ENCODE results near the gene PPCS. TPM values are rescaled to one million over a fixed set of nuclear protein-coding genes. Genes with fewer than 3 reads are reported as not detected.
A peak's percentile ranks its signal among the peaks of the same experiment; 100 is the strongest.
"Not testable (repeated sequence)": the region's sequence is repeated elsewhere in the genome, so short reads cannot be mapped to it uniquely, and the experiment has no call there.

Gene PPCS
- total RNA-seq, 1 experiment from 2014 or later = 101 TPM

- in situ Hi-C loops (cut with HindIII; ENCODE audit: low pct_unique_long_range_greater_than_20kb, low sequenced_read_pairs) = no loop called here
- peak; percentile 57 for DNase-seq (ENCODE audit: low read depth)
Observed at GRCh38 chr1:42439940-42440339, 16.4 kb upstream of the PPCS start.

- in situ Hi-C loops (cut with HindIII; ENCODE audit: low pct_unique_long_range_greater_than_20kb, low sequenced_read_pairs) = no loop called here
- no peak for DNase-seq (ENCODE audit: low read depth)
Observed at GRCh38 chr1:42442662-42443061, 13.7 kb upstream of the PPCS start.

GRCh38 chr1:42449256-42449655 lies 7.1 kb upstream of the PPCS start:
- in situ Hi-C loops (cut with HindIII; ENCODE audit: low pct_unique_long_range_greater_than_20kb, low sequenced_read_pairs) = no loop called here

DNA sequence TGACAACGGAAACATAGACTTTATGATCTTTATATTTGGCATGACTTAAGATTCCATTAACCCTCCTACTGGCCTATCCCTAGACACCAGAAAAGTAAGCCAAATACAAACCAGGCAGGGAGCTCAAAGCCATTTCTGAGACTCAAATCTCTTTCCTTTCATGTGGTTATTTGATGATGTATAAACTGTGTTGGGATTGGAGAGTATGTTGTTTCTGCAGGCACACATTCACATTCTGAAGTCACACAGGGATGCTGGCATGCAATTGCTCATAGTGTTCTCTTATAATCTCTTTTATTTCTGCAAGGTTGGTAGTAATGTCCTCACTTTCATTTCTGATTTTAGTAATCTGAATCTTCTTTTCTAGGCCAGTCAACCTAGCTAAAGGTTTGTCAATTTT lies 6.3 kb upstream of the PPCS start:
- in situ Hi-C loops (cut with HindIII; ENCODE audit: low pct_unique_long_range_greater_than_20kb, low sequenced_read_pairs) = no loop called here
- no peak for DNase-seq (ENCODE audit: low read depth)

More at GRCh38 chr1:42449256-42449655, 7.1 kb upstream of the PPCS start:
- no peak for DNase-seq (ENCODE audit: low read depth)

GRCh38 chr1:42453386-42453785 lies 3.0 kb upstream of the PPCS start:
- no peak for DNase-seq (ENCODE audit: low read depth)
- in situ Hi-C loops (cut with HindIII; ENCODE audit: low pct_unique_long_range_greater_than_20kb, low sequenced_read_pairs) = no loop called here

- peak; percentile 49 for DNase-seq (ENCODE audit: low read depth)
- in situ Hi-C loops (cut with HindIII; ENCODE audit: low pct_unique_long_range_greater_than_20kb, low sequenced_read_pairs) = no loop called here
Observed at GRCh38 chr1:42454403-42454802, 1.9 kb upstream of the PPCS start.

- DNase-seq (ENCODE audit: low read depth) = no peak
- in situ Hi-C loops (cut with HindIII; ENCODE audit: low pct_unique_long_range_greater_than_20kb, low sequenced_read_pairs) = no loop called here
Observed at GRCh38 chr1:42456754-42457089, 379 bp downstream of the PPCS start.

GRCh38 chr1:42461196-42461595 lies 4.9 kb downstream of the PPCS start:
- in situ Hi-C loops (cut with HindIII; ENCODE audit: low pct_unique_long_range_greater_than_20kb, low sequenced_read_pairs) = no loop called here

GRCh38 chr1:42462828-42463763 lies 6.8 kb downstream of the PPCS start, which contains the start of gene CCDC30:
TSS of gene CCDC30 (plus strand) at chr1:42463286. CDS start at chr1:42480552, 17,266 bp downstream.
- in situ Hi-C loops (cut with HindIII; ENCODE audit: low pct_unique_long_range_greater_than_20kb, low sequenced_read_pairs) = no loop called here
- DNase-seq (ENCODE audit: low read depth) = peak; percentile 96

More at GRCh38 chr1:42461196-42461595, 4.9 kb downstream of the PPCS start:
- no peak for DNase-seq (ENCODE audit: low read depth)

GRCh38 chr1:42463921-42464320 lies 7.6 kb downstream of the PPCS start:
- DNase-seq (ENCODE audit: low read depth) = no peak
- in situ Hi-C loops (cut with HindIII; ENCODE audit: low pct_unique_long_range_greater_than_20kb, low sequenced_read_pairs) = no loop called here

GRCh38 chr1:42466030-42466429 lies 9.7 kb downstream of the PPCS start:
- DNase-seq (ENCODE audit: low read depth) = no peak
- in situ Hi-C loops (cut with HindIII; ENCODE audit: low pct_unique_long_range_greater_than_20kb, low sequenced_read_pairs) = no loop called here

DNA sequence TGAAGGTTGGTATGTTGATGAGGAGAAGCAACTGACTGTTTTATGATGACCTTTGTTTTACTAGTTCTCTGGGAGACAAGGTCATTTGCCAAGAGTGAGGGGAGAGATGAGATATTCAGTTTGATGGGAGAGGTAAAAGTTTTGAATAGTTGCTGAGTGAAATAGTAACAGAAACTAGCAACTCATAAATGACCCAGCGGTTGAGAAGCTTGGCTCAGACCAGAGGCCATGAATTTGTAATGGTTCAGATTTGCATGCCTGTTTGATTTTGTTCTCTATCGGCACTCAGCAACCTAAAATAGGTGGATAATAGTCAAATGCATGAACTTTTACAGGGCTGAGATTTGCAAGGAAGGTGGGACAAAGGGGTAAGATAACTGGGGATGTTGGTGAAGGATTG lies 13.4 kb downstream of the PPCS start:
- in situ Hi-C loops (cut with HindIII; ENCODE audit: low pct_unique_long_range_greater_than_20kb, low sequenced_read_pairs) = no loop called here
- DNase-seq (ENCODE audit: low read depth) = no peak

- DNase-seq (ENCODE audit: low read depth) = no peak
- in situ Hi-C loops (cut with HindIII; ENCODE audit: low pct_unique_long_range_greater_than_20kb, low sequenced_read_pairs) = no loop called here
Observed at GRCh38 chr1:42476605-42477004, 20.3 kb downstream of the PPCS start.

GRCh38 chr1:42477354-42477753 lies 21.0 kb downstream of the PPCS start:
- DNase-seq (ENCODE audit: low read depth); in situ Hi-C loops (cut with HindIII; ENCODE audit: low pct_unique_long_range_greater_than_20kb, low sequenced_read_pairs): not testable (repeated sequence)

DNA sequence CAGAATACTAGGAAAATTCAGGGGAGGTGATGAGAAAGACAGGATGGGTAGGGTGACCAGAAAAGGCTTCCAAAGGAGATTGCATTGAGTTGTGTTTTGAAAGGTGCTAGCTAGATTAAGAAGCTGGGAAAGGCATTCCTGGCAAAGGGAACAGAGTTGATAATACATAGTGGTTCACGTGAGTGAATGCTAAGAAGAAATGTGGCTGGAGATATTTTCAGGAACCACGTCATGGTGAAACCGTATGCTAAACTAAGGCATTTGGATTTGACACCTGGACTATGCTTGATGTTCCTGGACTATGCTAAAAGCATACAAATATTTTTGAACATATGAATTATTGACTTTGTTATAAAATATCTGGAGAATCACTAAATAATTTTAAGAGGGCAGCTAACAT lies 21.4 kb downstream of the PPCS start:
- no peak for DNase-seq (ENCODE audit: low read depth)
- in situ Hi-C loops (cut with HindIII; ENCODE audit: low pct_unique_long_range_greater_than_20kb, low sequenced_read_pairs) = no loop called here

DNA sequence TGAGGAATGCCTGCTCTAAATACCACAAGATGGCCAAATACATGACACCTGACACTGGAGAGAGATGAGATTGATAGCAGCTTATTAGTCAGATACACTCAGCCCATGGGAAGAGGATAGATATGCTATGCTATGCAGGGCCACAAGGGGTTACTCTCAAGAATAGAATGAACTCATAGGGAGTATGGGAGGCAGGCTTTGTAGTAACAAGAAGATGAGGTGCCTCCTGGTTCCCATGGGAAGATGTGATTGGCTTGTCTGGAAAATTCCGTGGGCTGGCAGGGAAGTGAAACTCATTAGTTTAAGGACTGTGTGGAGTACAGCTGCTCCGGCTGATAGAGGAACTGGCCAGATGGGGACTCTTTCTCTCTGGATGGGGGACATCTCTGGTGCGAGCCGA lies 23.3 kb downstream of the PPCS start:
- in situ Hi-C loops (cut with HindIII; ENCODE audit: low pct_unique_long_range_greater_than_20kb, low sequenced_read_pairs) = no loop called here
- DNase-seq (ENCODE audit: low read depth) = no peak

GRCh38 chr1:42480921-42481320 lies 24.6 kb downstream of the PPCS start:
- in situ Hi-C loops (cut with HindIII; ENCODE audit: low pct_unique_long_range_greater_than_20kb, low sequenced_read_pairs) = no loop called here
- no peak for DNase-seq (ENCODE audit: low read depth)

DNA sequence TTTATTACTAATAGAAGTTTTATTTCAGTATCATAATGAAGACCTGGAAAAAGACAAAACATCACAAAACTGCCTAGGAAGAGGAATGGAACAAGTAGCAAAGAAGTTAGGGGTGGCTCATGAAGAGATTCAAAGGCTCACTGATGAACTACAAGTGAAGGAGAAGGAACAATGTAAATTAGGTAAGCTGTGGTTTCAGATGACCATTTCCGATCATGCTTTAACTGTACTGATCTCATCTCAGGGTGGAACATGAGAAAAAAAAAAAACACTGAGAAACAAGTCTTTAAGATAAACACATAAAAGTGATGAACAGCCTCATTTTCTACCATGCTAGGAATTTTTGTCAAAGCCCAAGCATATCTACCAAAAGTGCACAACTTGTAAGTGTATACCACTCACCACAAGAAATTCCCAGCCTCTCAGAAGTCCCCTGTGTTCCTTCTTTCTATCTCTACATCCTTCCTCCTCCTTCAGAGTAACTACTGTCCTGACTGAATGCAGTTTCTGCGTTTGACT lies 26.4 kb downstream of the PPCS start:
- in situ Hi-C loops (cut with HindIII; ENCODE audit: low pct_unique_long_range_greater_than_20kb, low sequenced_read_pairs) = no loop called here
- DNase-seq (ENCODE audit: low read depth) = no peak

GRCh38 chr1:42484382-42484781 lies 28.0 kb downstream of the PPCS start:
- peak; percentile 56 for DNase-seq (ENCODE audit: low read depth)
- in situ Hi-C loops (cut with HindIII; ENCODE audit: low pct_unique_long_range_greater_than_20kb, low sequenced_read_pairs) = no loop called here

DNA sequence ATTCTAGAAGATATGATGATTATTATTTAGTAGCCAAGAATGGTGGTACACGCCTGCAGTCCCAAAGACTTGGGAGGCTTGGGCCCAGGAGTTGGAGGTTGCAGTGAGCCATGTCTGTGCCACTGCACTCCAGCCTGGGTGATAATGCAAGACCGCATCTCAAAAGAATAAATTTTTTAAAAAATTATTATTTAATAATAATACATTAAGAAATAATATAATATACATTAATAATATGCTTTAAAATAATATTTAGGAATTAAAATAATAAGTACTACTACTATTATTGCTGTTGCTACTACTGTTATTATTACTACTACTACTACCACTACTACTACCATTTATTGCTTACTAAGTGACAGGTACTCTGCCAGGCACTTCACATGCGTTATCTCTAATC lies 33.9 kb downstream of the PPCS start:
- in situ Hi-C loops (cut with HindIII; ENCODE audit: low pct_unique_long_range_greater_than_20kb, low sequenced_read_pairs) = no loop called here
- no peak for DNase-seq (ENCODE audit: low read depth)

Measured in Caki2 (cell line).